ENCODE measurements around the gene EXOC2.
"Not testable (repeated sequence)": the region's sequence is repeated elsewhere in the genome, so short reads cannot be mapped to it uniquely, and the experiment has no call there.

EXOC2 gene

GRCh38 chr6:710601-711571 lies 17.9 kb upstream of the EXOC2 start:
- DNase-seq (ENCODE audit: low spot score), result peak; percentile 72

- DNase-seq (ENCODE audit: low spot score), result no peak
These were observed 16.6 kb upstream of the EXOC2 start for GRCh38 chr6:709471-710056.

- DNase-seq (ENCODE audit: low spot score), result no peak
These were observed 15.3 kb upstream of the EXOC2 start for GRCh38 chr6:708237-708598.

GRCh38 chr6:707576-708236 lies 14.8 kb upstream of the EXOC2 start:
- DNase-seq (ENCODE audit: low spot score), result no peak

GRCh38 chr6:706819-707381 lies 14.0 kb upstream of the EXOC2 start:
- no peak for DNase-seq (ENCODE audit: low spot score)

GRCh38 chr6:706146-706545 lies 13.2 kb upstream of the EXOC2 start:
- DNase-seq (ENCODE audit: low spot score), result no peak

DNA sequence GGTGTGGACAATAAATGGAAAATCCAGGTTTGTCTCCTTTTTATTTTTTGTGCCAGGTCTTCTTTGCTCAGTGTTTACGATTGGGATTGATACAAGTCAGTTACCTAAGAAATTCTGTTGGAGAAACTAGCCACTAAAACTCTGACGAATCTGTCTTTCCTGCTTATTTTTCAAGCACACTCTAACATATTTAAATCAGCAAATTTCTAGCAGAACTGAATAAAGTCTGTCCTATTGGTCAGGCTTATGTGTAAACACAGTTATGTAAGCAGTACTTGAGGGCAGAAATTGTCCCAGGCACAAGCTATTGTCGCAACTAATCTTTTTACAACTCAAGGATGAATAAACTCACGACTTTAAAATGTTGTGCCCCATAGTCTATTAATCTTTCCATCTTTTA lies 12.1 kb upstream of the EXOC2 start:
- DNase-seq (ENCODE audit: low spot score), result no peak

DNA sequence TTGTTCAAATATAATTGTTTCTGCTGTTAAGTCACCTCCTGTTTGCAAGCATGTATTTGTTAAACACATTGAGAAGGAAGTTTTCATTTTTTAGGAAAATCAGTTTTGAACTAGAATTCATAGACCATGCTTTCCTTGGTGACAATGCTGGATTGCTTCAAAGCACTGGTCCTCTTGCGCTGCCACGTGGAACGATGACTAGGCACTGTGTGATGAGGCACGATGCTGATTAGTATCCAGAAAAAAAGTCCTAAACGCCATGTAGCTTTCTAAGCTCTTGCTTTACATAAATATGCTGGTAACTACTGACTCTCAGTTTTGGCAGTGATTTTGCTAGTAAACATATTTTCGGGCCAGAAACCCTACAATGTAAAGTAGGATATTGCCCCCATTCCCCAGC lies 11.1 kb upstream of the EXOC2 start:
- no peak for DNase-seq (ENCODE audit: low spot score)

DNA sequence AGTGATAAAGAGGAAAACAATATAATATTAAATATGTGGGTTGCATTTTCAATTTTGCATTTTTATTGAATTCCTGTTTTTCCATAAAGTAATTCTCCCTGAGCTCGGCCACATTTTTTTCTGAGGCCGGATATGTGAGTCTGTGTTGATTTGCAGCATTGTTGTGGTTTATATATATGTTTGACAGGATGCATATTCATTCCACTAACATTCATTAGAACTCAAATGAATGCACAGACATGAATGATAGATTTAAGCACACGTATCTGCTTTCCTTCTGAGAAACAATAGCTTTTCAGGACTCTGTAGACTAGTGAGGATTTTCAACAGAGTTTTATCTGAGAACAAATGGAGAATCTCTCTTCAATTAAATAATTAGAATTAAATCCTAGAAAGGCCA lies 10.6 kb upstream of the EXOC2 start:
- DNase-seq (ENCODE audit: low spot score), result no peak

DNA sequence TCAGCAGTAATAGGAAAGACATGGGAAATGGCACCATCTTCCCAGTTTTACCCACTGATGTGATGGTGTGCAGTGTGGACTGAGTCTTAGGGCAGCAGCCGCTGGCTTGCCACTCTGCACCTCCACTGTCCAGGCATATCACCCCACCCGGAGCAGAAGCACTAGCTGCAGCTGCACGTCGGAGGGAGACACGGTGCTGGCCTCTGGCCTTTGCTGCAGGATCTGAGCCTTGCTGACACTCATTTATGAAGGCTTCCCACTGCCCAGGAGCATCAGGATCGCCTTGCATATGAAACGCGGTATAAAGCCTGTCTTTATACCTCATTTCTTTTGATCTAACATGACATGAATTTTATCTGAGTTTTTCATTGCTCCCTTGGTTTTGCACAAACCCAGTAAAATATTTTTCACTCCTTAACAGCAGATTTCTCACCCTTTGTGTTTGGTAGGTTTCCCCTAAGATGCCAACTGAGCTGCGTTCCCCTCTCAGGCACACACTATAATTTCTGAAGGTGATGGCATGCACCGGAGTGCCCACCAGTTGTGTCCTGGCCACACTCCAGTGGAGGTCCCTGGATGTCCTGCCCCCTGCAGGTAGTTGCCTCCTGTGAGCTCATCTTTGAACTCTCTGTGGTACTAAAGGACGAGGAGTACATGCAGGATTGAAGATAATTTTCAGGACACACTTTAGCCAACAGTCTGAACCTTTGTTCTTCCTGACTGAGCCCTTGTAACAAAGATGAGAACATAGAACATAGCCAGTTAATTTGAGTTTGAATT lies 9.0 kb upstream of the EXOC2 start:
- DNase-seq (ENCODE audit: low spot score), result no peak

GRCh38 chr6:701215-701614 lies 8.3 kb upstream of the EXOC2 start:
- no peak for DNase-seq (ENCODE audit: low spot score)

DNA sequence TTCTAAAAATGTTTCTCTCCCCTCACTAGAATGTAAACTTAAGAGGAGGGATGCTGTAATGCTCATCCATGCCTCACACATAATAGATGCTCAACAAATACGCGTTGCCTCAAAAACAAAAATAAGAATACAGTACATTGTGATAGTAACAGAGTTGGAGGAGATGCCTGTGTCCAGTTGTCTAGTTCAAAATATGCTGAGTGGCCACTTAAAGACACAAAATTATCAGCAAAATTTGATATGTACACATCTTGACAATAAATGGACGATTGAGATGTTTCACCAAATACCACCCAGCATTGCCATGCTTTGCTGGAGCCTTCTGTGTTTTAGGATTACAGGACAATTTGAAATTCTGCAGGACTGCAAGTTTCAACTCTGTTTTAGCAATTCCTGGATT lies 7.6 kb upstream of the EXOC2 start:
- DNase-seq (ENCODE audit: low spot score), result no peak

- no peak for DNase-seq (ENCODE audit: low spot score)
These were observed 6.4 kb upstream of the EXOC2 start for GRCh38 chr6:699319-699718.

DNA sequence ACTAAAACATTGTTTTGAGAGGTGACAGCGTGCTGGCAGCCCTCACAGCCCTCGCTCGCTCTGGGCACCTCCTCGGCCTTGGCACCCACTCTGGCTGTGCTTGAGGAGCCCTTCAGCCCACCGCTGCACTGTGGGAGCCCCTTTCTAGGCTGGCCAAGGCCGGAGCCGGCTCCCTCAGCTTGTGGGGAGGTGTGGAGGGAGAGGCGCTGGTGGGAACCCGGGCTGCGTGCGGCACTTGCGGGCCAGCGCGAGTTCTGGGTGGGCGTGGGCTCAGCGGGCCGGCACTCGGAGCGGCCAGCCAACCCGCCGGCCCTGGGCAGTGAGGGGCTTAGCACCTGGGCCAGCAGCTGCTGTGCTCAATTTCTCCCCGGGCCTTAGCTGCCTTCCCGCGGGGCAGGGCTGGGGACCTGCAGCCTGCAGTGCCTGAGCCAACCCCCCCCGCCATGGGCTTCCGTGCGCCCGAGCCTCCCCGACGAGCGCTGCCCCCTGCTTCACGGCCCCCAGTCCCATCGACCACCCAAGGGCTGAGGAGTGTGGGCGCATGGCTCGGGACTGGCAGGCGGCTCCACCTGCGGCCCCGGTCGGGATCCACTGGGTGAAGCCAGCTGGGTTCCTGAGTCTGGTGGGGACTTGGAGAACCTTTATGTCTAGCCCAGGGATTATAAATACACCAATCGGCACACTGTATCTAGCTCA lies 1.6 kb upstream of the EXOC2 start:
- DNase-seq (ENCODE audit: low spot score), result not testable (repeated sequence)

DNA sequence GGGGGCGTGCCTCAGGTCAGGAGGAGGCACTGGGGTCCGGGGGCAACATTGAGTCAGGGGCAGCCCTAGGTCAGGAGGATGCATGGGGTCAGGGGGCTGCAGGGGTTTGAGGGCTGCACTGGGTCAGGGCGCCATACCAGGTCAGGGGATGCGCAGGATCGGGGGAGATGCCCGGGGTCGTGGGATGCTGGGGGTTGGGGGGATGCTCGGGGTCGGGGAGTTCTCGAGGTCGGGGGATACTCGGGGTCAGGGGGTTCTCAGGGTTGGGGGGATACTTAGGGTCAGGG lies 727 bp upstream of the EXOC2 start:
- DNase-seq (ENCODE audit: low spot score), result no peak

GRCh38 chr6:692356-692851 lies 535 bp downstream of the EXOC2 start:
- peak; percentile 72 for DNase-seq (ENCODE audit: low spot score)

DNA sequence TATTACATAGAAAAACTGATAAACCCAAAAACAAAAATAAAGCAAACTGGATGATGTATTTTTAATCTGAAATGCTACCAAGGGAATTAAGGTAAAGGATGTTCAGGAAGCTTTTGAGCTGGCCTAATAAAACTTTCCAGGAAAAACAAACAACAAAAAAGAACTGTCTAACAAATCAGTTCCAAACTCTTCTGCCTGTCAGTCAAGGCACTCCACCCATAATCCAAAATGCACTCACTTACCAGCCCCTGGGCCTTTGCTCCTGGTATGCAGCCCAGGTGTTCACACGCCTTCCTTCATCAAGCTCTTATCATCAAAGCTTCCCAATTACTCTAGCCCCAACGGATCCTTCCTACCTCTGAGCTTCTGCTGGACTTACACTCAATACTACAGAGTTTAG lies 3.7 kb downstream of the EXOC2 start:
- DNase-seq (ENCODE audit: low spot score), result no peak

DNA sequence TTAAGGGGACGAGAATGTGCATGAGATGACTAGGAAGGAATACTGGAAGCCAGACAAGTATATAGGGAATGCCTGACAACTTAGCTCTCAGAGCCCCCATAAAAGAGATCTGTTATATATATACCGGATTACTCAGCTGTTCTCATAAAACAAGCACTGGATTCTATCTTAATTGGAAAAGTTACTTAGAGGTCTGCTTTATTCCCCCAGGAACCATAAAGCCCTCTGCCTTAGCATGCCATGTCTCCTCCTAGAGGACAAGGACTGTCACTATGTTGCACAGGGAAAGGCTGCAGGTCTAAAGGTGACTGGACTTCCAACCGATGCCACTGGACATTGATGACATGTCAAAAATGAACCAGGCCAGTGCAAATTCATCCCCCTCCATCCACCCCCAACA lies 6.4 kb downstream of the EXOC2 start:
- no peak for DNase-seq (ENCODE audit: low spot score)

DNA sequence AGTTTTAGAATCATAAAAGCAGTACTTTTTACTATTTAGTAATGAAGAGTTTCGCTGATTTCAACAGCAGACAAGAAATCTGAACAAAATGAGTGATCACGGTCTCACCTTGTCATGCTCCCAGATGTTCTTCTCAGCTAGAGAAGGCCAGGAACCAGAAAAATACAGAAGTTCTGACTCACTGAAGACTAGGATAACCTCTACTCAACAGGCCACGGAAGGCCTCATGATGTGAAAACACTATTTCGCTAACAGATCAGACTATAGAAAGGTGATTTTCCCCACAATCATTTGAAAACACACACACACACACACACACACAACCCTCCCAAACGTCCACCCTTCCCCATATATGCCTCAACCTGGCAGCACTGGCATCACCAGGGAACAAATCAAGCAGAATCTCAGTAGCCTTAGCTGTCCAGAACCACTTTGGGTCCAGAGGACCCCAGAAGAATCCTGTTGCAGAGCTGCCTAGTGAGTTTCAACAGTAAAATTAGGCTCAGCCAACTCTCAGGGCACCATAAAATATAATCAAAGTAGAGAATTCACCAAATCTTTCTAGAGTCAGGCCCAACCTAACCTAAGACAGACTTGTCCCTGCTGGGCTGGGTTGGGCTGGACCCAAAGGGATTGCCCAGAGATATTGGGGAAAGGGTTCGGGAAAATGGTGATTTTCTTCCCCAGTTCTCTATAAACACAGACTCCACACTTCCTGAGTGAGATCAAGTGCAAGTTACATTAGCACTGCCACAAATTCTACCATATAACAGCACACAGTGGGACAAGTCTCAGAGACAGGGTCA lies 7.9 kb downstream of the EXOC2 start:
- no peak for DNase-seq (ENCODE audit: low spot score)

GRCh38 chr6:683742-684440 lies 9.0 kb downstream of the EXOC2 start:
- no peak for DNase-seq (ENCODE audit: low spot score)
